ENCODE measurements around the gene MLNR.

GRCh38 chr13:49262634-49263033, 42.5 kb downstream of the MLNR start:
- no peak for TF ChIP-seq EZH2 (IDR thresholded peaks at IDR 0.05; ENCODE audit: borderline replicate concordance, low read length)
- TF ChIP-seq, protein P1, sequence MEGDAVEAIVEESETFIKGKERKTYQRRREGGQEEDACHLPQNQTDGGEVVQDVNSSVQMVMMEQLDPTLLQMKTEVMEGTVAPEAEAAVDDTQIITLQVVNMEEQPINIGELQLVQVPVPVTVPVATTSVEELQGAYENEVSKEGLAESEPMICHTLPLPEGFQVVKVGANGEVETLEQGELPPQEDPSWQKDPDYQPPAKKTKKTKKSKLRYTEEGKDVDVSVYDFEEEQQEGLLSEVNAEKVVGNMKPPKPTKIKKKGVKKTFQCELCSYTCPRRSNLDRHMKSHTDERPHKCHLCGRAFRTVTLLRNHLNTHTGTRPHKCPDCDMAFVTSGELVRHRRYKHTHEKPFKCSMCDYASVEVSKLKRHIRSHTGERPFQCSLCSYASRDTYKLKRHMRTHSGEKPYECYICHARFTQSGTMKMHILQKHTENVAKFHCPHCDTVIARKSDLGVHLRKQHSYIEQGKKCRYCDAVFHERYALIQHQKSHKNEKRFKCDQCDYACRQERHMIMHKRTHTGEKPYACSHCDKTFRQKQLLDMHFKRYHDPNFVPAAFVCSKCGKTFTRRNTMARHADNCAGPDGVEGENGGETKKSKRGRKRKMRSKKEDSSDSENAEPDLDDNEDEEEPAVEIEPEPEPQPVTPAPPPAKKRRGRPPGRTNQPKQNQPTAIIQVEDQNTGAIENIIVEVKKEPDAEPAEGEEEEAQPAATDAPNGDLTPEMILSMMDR (conservative IDR thresholded peaks at IDR 0.05 in 1 of 2, IDR thresholded peaks at IDR 0.05 in 1 of 2; ENCODE audit: extremely low read depth in 1 of 2, insufficient read depth in 1 of 2, low read depth in 1 of 2, low read length in 2 of 2): no peak

Measured in mammary epithelial cell (primary cell).